ENCODE data around the gene ZNF529. TPM values are rescaled to one million over a fixed set of nuclear protein-coding genes. Genes with fewer than 3 reads are reported as not detected.

The ZNF529 gene
- total and polyA plus RNA-seq, 2 donors (not counting 1 experiment from before 2014, with no cell fraction given), result 11.1 to 33.2 TPM

- H3K9me3 Mint-ChIP-seq (ENCODE audit: insufficient read depth), result no peaks in the 10 kb centered on the region
- intact Hi-C loops (cut with micrococcal nuclease), result loop anchor here (2.0 kb wide), 1 partner anchor 62 kb away; the partner anchor contains the start of gene ZNF461
- peaks cover 29% of the 10 kb centered on the region for H3K79me2 ChIP-seq (ENCODE audit: control insufficient read depth, insufficient read depth, low read length)
- H3K27ac ChIP-seq (ENCODE audit: low read length in 2 of 2), result peak within 1 kb of the TSS; percentile 94 to 98
- no peaks in the 10 kb centered on the region for H3K27me3 ChIP-seq (replicated peaks in 1 of 4; ENCODE audit: control extremely low read depth in 1 of 4, control insufficient read depth in 3 of 4, insufficient read depth in 4 of 4, low read length in 3 of 4)
- H3K36me3 ChIP-seq (replicated peaks in 1 of 2; ENCODE audit: control extremely low read depth in 1 of 2, control insufficient read depth in 1 of 2, extremely low read depth in 1 of 2, insufficient read depth in 2 of 2, low read length in 1 of 2), result peaks cover 0 to 1% of the 10 kb centered on the region in 2 experiments
- no peak for TF ChIP-seq CTCF (IDR thresholded peaks at IDR 0.05)
- TF ChIP-seq EZH2 (IDR thresholded peaks at IDR 0.05; ENCODE audit: borderline replicate concordance, insufficient read depth, low read depth, low read length, poor library complexity, severe bottlenecking), result no peak
- ChIA-PET POLR2A (interaction anchor here (0.6 to 1.8 kb wide), 8 partner anchors 32 to 1176 kb away, joined by 3 to 10 read pairs (median 4); partner anchors contain the start of genes ZFP14, ZNF260, ZNF345 and ZNF529), CTCF (interaction anchor here (0.8 to 1.2 kb wide), 4 partner anchors 13 to 116 kb away, joined by 3 to 4 read pairs (median 4); partner anchors contain the start of genes ZNF260, ZNF529 and ZNF566)
- peak; percentile 91 for DNase-seq
- WGBS (ENCODE audit: insufficient coverage), result 3% methylated on average over 73 of the region's 73 CpGs
- H3K4me2 ChIP-seq (replicated peaks; ENCODE audit: low read depth, low read length, poor library complexity, severe bottlenecking), result peak within 1 kb of the TSS; percentile 78
- peak within 1 kb of the TSS; percentile 96 for H3K27ac Mint-ChIP-seq
- peak; percentile 77 for ATAC-seq (ENCODE audit: low read depth)
- peak within 1 kb of the TSS; percentile 85 for H2AFZ ChIP-seq (ENCODE audit: insufficient read depth, low read depth, low read length, poor library complexity, severe bottlenecking)
- peaks cover 24% of the 10 kb centered on the region for H3K4me1 Mint-ChIP-seq
- H3K9me3 ChIP-seq (ENCODE audit: control extremely low read depth in 1 of 3, control insufficient read depth in 2 of 3, insufficient read depth in 1 of 3, low read length in 2 of 3), result peaks cover 0 to 3% (median 0%) of the 10 kb centered on the region in 3 donors
- H3K4me3 Mint-ChIP-seq, result peak within 1 kb of the TSS; percentile 97
- peak within 1 kb of the TSS; percentile 82 for H3K9ac ChIP-seq (ENCODE audit: low read length)
- H3K27me3 Mint-ChIP-seq, result no peaks in the 10 kb centered on the region
- no peaks in the 10 kb centered on the region for H4K20me1 ChIP-seq (ENCODE audit: control insufficient read depth, insufficient read depth, low read length, poor library complexity, severe bottlenecking)
- peak within 1 kb of the TSS; percentile 24 to 96 (median 91) for H3K4me3 ChIP-seq (ENCODE audit: control extremely low read depth in 1 of 5, extremely low read depth in 1 of 5, insufficient read depth in 1 of 5, low read depth in 2 of 5, low read length in 4 of 5)
- peaks cover 12 to 16% of the 10 kb centered on the region in 2 donors for H3K4me1 ChIP-seq (ENCODE audit: control insufficient read depth in 2 of 2, insufficient read depth in 2 of 2, low read length in 2 of 2)
Observed at GRCh38 chr19:36605101-36605876, 32.2 kb upstream of the ZNF529 start, which contains the start of gene ZNF382. TSS of gene ZNF382 (plus strand) at chr19:36605313. CDS start at chr19:36609915, 4,602 bp downstream.
